ENCODE data around the gene LRRN4CL.
"Not testable (repeated sequence)": the region's sequence is repeated elsewhere in the genome, so short reads cannot be mapped to it uniquely, and the experiment has no call there.

The LRRN4CL gene

GRCh38 chr11:62702246-62702645 lies 12.9 kb upstream of the LRRN4CL start:
- no peak for DNase-seq
- Histone ChIP-seq H3K36me3 (ENCODE audit: control insufficient read depth, insufficient read depth, low read length) (no peaks in the 10 kb centered on the region), H3K27me3 (replicated peaks; ENCODE audit: control insufficient read depth, insufficient read depth, low read length, poor library complexity, severe bottlenecking) (no peaks in the 10 kb centered on the region), H3K27ac (ENCODE audit: insufficient read depth, low read length, poor library complexity, severe bottlenecking) (no peak overlapping the region), H3K4me1 (ENCODE audit: control insufficient read depth, insufficient read depth, low read length, poor library complexity, severe bottlenecking) (peaks cover 16% of the 10 kb centered on the region), H3K4me3 (ENCODE audit: insufficient read depth, low read depth, low read length, poor library complexity, severe bottlenecking) (no peak overlapping the region), H3K9me3 (ENCODE audit: control insufficient read depth, low read length) (no peaks in the 10 kb centered on the region)

GRCh38 chr11:62694455-62695167 lies 5.3 kb upstream of the LRRN4CL start:
- Histone ChIP-seq H3K36me3 (ENCODE audit: control insufficient read depth, insufficient read depth, low read length) (peaks cover 7% of the 10 kb centered on the region), H3K27ac (ENCODE audit: insufficient read depth, low read length, poor library complexity, severe bottlenecking) (no peak overlapping the region), H3K4me1 (ENCODE audit: control insufficient read depth, insufficient read depth, low read length, poor library complexity, severe bottlenecking) (no peaks in the 10 kb centered on the region), H3K27me3 (replicated peaks; ENCODE audit: control insufficient read depth, insufficient read depth, low read length, poor library complexity, severe bottlenecking) (no peaks in the 10 kb centered on the region), H3K4me3 (ENCODE audit: insufficient read depth, low read depth, low read length, poor library complexity, severe bottlenecking) (no peak overlapping the region), H3K9me3 (ENCODE audit: control insufficient read depth, low read length) (no peaks in the 10 kb centered on the region)
- DNase-seq, result peak; percentile 55 to 69 (median 60)

DNA sequence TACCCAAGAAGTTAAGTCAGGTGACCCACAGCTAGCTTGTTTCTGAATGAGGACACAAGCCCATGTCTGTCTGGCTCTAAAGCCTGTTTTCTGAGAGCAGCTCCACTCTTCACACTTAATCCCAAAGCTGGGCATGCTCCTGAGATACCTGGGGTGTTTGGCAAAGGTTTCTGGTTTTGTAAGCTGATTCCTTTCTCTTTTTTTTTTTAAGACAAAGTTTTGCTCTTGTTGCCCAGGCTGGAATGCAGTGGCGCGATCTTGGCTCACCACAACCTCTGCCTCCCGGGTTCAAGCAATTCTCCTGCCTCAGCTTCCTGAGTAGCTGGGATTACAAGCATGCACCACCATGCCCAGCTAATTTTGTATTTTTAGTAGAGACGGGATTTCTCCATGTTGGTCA lies 4.3 kb upstream of the LRRN4CL start:
- not testable (repeated sequence) for H3K4me3 ChIP-seq (ENCODE audit: insufficient read depth, low read depth, low read length, poor library complexity, severe bottlenecking); H3K27ac ChIP-seq (ENCODE audit: insufficient read depth, low read length, poor library complexity, severe bottlenecking)

GRCh38 chr11:62688491-62688890 lies 839 bp downstream of the LRRN4CL start:
- H3K27ac ChIP-seq (ENCODE audit: insufficient read depth, low read length, poor library complexity, severe bottlenecking), result no peak overlapping the region
- peaks cover 7% of the 10 kb centered on the region for H3K27me3 ChIP-seq (replicated peaks; ENCODE audit: control insufficient read depth, insufficient read depth, low read length, poor library complexity, severe bottlenecking)
- H3K9me3 ChIP-seq (ENCODE audit: control insufficient read depth, low read length), result no peaks in the 10 kb centered on the region
- H3K4me1 ChIP-seq (ENCODE audit: control insufficient read depth, insufficient read depth, low read length, poor library complexity, severe bottlenecking), result no peaks in the 10 kb centered on the region
- DNase-seq, result no peak
- no peak overlapping the region for H3K4me3 ChIP-seq (ENCODE audit: insufficient read depth, low read depth, low read length, poor library complexity, severe bottlenecking)
- peaks cover 7% of the 10 kb centered on the region for H3K36me3 ChIP-seq (ENCODE audit: control insufficient read depth, insufficient read depth, low read length)

More for the DNA sequence above, 4.3 kb upstream of the LRRN4CL start:
- H3K36me3 ChIP-seq (ENCODE audit: control insufficient read depth, insufficient read depth, low read length); H3K9me3 ChIP-seq (ENCODE audit: control insufficient read depth, low read length); DNase-seq; H3K4me1 ChIP-seq (ENCODE audit: control insufficient read depth, insufficient read depth, low read length, poor library complexity, severe bottlenecking); H3K27me3 ChIP-seq (replicated peaks; ENCODE audit: control insufficient read depth, insufficient read depth, low read length, poor library complexity, severe bottlenecking): not testable (repeated sequence)

DNA sequence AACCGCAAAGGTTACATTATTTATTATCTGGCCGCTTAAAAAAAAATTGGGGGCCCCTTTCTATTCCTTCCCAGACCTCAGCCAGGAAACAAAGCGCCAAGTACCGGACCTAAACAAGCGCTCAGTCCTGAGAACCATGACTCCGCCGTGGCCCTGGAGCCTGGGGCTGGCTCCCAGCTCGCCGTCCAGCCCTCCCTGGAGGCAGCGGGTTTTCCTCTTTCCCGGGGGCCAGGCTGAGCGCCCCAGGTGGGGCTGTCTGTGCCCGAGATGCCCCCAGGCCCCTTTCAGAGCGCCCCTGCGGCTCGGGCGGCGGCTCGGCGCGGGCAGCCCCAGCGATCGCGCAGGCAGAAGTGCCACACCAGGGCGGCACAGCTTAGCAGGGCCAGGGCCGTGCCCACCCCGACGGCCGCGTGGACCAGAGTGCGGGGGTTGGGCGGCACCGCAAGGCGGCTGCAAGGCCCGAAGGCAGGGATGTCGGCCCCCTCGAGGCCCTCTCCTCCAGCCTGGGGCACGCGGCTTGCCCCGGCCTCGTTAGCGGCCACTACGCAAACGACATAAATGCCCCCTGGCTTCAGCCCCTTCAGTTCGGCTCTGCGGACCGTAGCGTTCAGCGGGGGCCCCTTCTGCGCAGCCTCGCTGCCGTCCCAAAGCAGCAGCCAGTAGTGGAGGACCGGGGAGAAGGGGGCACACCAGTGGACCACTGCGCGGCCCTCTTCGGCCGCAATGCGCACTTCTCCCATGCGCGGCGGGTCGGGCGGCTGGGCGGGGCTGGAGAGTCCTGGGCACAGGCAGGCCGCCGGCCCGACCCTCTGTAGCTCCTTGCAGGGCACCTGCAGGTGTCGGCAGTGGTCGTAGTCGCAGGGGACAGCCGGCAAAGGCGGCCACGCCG lies 1.6 kb downstream of the LRRN4CL start:
- Histone ChIP-seq H3K27me3 (replicated peaks; ENCODE audit: control insufficient read depth, insufficient read depth, low read length, poor library complexity, severe bottlenecking) (peaks cover 7% of the 10 kb centered on the region), H3K4me1 (ENCODE audit: control insufficient read depth, insufficient read depth, low read length, poor library complexity, severe bottlenecking) (no peaks in the 10 kb centered on the region), H3K27ac (ENCODE audit: insufficient read depth, low read length, poor library complexity, severe bottlenecking) (no peak overlapping the region), H3K36me3 (ENCODE audit: control insufficient read depth, insufficient read depth, low read length) (peaks cover 7% of the 10 kb centered on the region), H3K9me3 (ENCODE audit: control insufficient read depth, low read length) (no peaks in the 10 kb centered on the region), H3K4me3 (ENCODE audit: insufficient read depth, low read depth, low read length, poor library complexity, severe bottlenecking) (no peak overlapping the region)
- DNase-seq, result no peak

GRCh38 chr11:62682518-62682917 lies 6.8 kb downstream of the LRRN4CL start:
- Histone ChIP-seq H3K4me3 (ENCODE audit: insufficient read depth, low read depth, low read length, poor library complexity, severe bottlenecking) (no peak overlapping the region), H3K9me3 (ENCODE audit: control insufficient read depth, low read length) (no peaks in the 10 kb centered on the region), H3K27ac (ENCODE audit: insufficient read depth, low read length, poor library complexity, severe bottlenecking) (no peak overlapping the region), H3K27me3 (replicated peaks; ENCODE audit: control insufficient read depth, insufficient read depth, low read length, poor library complexity, severe bottlenecking) (no peaks in the 10 kb centered on the region), H3K36me3 (ENCODE audit: control insufficient read depth, insufficient read depth, low read length) (peaks cover 1% of the 10 kb centered on the region), H3K4me1 (ENCODE audit: control insufficient read depth, insufficient read depth, low read length, poor library complexity, severe bottlenecking) (peaks cover 10% of the 10 kb centered on the region)
- no peak for DNase-seq

- H3K4me3 ChIP-seq (ENCODE audit: insufficient read depth, low read depth, low read length, poor library complexity, severe bottlenecking), result no peak overlapping the region
- peaks cover 10% of the 10 kb centered on the region for H3K4me1 ChIP-seq (ENCODE audit: control insufficient read depth, insufficient read depth, low read length, poor library complexity, severe bottlenecking)
- no peak overlapping the region for H3K27ac ChIP-seq (ENCODE audit: insufficient read depth, low read length, poor library complexity, severe bottlenecking)
- DNase-seq, result no peak
- H3K9me3 ChIP-seq (ENCODE audit: control insufficient read depth, low read length), result no peaks in the 10 kb centered on the region
- no peaks in the 10 kb centered on the region for H3K27me3 ChIP-seq (replicated peaks; ENCODE audit: control insufficient read depth, insufficient read depth, low read length, poor library complexity, severe bottlenecking)
- H3K36me3 ChIP-seq (ENCODE audit: control insufficient read depth, insufficient read depth, low read length), result peaks cover 8% of the 10 kb centered on the region
Measured at GRCh38 chr11:62680825-62681240, 8.5 kb downstream of the LRRN4CL start.

- H3K4me3 ChIP-seq (ENCODE audit: insufficient read depth, low read depth, low read length, poor library complexity, severe bottlenecking), result peak within 1 kb of the TSS; percentile 83
- H3K9me3 ChIP-seq (ENCODE audit: control insufficient read depth, low read length), result no peaks in the 10 kb centered on the region
- DNase-seq, result peak; percentile 76 to 82 (median 77)
- no peaks in the 10 kb centered on the region for H3K27me3 ChIP-seq (replicated peaks; ENCODE audit: control insufficient read depth, insufficient read depth, low read length, poor library complexity, severe bottlenecking)
- peaks cover 10% of the 10 kb centered on the region for H3K4me1 ChIP-seq (ENCODE audit: control insufficient read depth, insufficient read depth, low read length, poor library complexity, severe bottlenecking)
- H3K36me3 ChIP-seq (ENCODE audit: control insufficient read depth, insufficient read depth, low read length), result peaks cover 8% of the 10 kb centered on the region
- H3K27ac ChIP-seq (ENCODE audit: insufficient read depth, low read length, poor library complexity, severe bottlenecking), result peak within 1 kb of the TSS; percentile 97
Measured at GRCh38 chr11:62678770-62679696, 10.3 kb downstream of the LRRN4CL start, which contains the start of gene UBXN1. UBXN1 (minus strand) TSS chr11:62679073; CDS start chr11:62678923, 150 bp downstream.

- no peaks in the 10 kb centered on the region for H3K9me3 ChIP-seq (ENCODE audit: control insufficient read depth, low read length)
- peaks cover 8% of the 10 kb centered on the region for H3K36me3 ChIP-seq (ENCODE audit: control insufficient read depth, insufficient read depth, low read length)
- DNase-seq, result no peak
- H3K4me1 ChIP-seq (ENCODE audit: control insufficient read depth, insufficient read depth, low read length, poor library complexity, severe bottlenecking), result peaks cover 10% of the 10 kb centered on the region
- peak overlapping the region; percentile 97 for H3K27ac ChIP-seq (ENCODE audit: insufficient read depth, low read length, poor library complexity, severe bottlenecking)
- H3K27me3 ChIP-seq (replicated peaks; ENCODE audit: control insufficient read depth, insufficient read depth, low read length, poor library complexity, severe bottlenecking), result no peaks in the 10 kb centered on the region
- peak overlapping the region; percentile 83 for H3K4me3 ChIP-seq (ENCODE audit: insufficient read depth, low read depth, low read length, poor library complexity, severe bottlenecking)
Measured at GRCh38 chr11:62678433-62678769, 10.9 kb downstream of the LRRN4CL start.

All from effector memory CD4-positive, alpha-beta T cell (primary cell).